B cell (primary cell): ENCODE data around the gene CAP1. TPM values are rescaled to one million over a fixed set of nuclear protein-coding genes. Genes with fewer than 3 reads are reported as not detected.
A peak's percentile ranks its signal among the peaks of the same experiment; 100 is the strongest.

ENCODE experiments used
- ATAC-seq: fragments of 200-7000 bp; cut with Tn5 transposase; one replicate; pipeline ENCODE4 v1.10.0; 2021; ENCODE audit warnings: low read depth, mild to moderate bottlenecking, moderate number of reproducible peaks, moderate library complexity
- CTCF ChIA-PET: fragments of 350-600 bp; sonication (Branson Sonifier 250); formaldehyde crosslinking; loops from one replicate; lab custom pipeline; 2021; ENCODE audit warnings: antibody characterized with exemption, inconsistent platforms; lab: Charles Lee
- POLR2A ChIA-PET: fragments of 350-600 bp; sonication (Branson Sonifier 250); formaldehyde crosslinking; loops from one replicate; lab custom pipeline; 2021; ENCODE audit warnings: antibody characterized with exemption; lab: Charles Lee
- DNase-seq: peaks from one replicate; pipeline ENCODE4 v3.0.0; 2013
- H2AFZ ChIP-seq: 2 replicates; pipeline ENCODE4 v1.6.1; 2012; ENCODE audit warnings: mild to moderate bottlenecking, low read depth, low read length; ENCODE audit not compliant: insufficient read depth, poor library complexity, severe bottlenecking
- H3K27ac ChIP-seq, 2 donors: 1 replicate in 1 of 2; 2 replicates in 1 of 2; pipeline ENCODE4 v1.5.1; 2012 to 2013; ENCODE audit warnings: low read length in 2 of 2, mild to moderate bottlenecking in 2 of 2, moderate library complexity in 1 of 2
- H3K27me3 ChIP-seq, 4 experiments: fragments of 200-600 bp in 1 of 4; sonication (generic) in 1 of 4; replicated peaks in 1 of 4; 1 replicate in 2 of 4; 2 replicates in 2 of 4; pipeline versions ENCODE4 v1.6.1 to v1.7.0; 2013 to 2016; ENCODE audit warnings: low read length in 3 of 4, mild to moderate bottlenecking in 2 of 4, mixed read lengths in 1 of 4, moderate library complexity in 1 of 4; ENCODE audit not compliant: insufficient read depth in 4 of 4, control insufficient read depth in 3 of 4; ENCODE audit errors: control extremely low read depth in 1 of 4
- H3K36me3 ChIP-seq, 2 experiments: replicated peaks in 1 of 2; 1 replicate in 1 of 2; 2 replicates in 1 of 2; pipeline versions ENCODE4 v1.6.1 to v1.7.1; 2013; ENCODE audit warnings: low read length in 1 of 2; ENCODE audit not compliant: insufficient read depth in 2 of 2, control insufficient read depth in 1 of 2; ENCODE audit errors: control extremely low read depth in 1 of 2, extremely low read depth in 1 of 2
- H3K4me1 ChIP-seq, 2 donors: fragments of 200-600 bp in 1 of 2; sonication (generic) in 1 of 2; 1 replicate in 1 of 2; 2 replicates in 1 of 2; pipeline versions ENCODE4 v1.5.1 to v1.6.1; 2013 to 2017; ENCODE audit warnings: low read length in 2 of 2; ENCODE audit not compliant: control insufficient read depth in 2 of 2, insufficient read depth in 2 of 2
- H3K4me2 ChIP-seq: replicated peaks from 2 replicates; pipeline ENCODE3; 2012; ENCODE audit warnings: mild to moderate bottlenecking, low read depth, low read length; ENCODE audit not compliant: poor library complexity, severe bottlenecking
- H3K4me3 ChIP-seq, 5 experiments: fragments of 200-600 bp in 1 of 5; sonication (generic) in 1 of 5; 1 replicate in 3 of 5; 2 replicates in 2 of 5; pipeline versions ENCODE4 v1.5.1 to v1.7.0; 2011 to 2016; ENCODE audit warnings: low read length in 4 of 5, mild to moderate bottlenecking in 4 of 5, low read depth in 2 of 5, control low read depth in 1 of 5, moderate library complexity in 1 of 5; ENCODE audit not compliant: insufficient read depth in 1 of 5; ENCODE audit errors: control extremely low read depth in 1 of 5, extremely low read depth in 1 of 5
- H3K79me2 ChIP-seq: fragments of 200-600 bp; sonication (generic); one replicate; pipeline ENCODE4 v1.6.0; 2016; ENCODE audit warnings: low read length; ENCODE audit not compliant: control insufficient read depth, insufficient read depth
- H3K9ac ChIP-seq: fragments of 200-600 bp; sonication (generic); 2 replicates; pipeline ENCODE4 v1.6.1; 2017; ENCODE audit warnings: mild to moderate bottlenecking, low read length, moderate library complexity
- H3K9me3 ChIP-seq, 3 donors: one replicate each; pipeline versions ENCODE4 v1.6.1 to v1.7.1; 2013; ENCODE audit warnings: low read length in 2 of 3; ENCODE audit not compliant: control insufficient read depth in 2 of 3, insufficient read depth in 1 of 3; ENCODE audit errors: control extremely low read depth in 1 of 3
- H4K20me1 ChIP-seq: 2 replicates; pipeline ENCODE4 v1.6.0; 2012; ENCODE audit warnings: mild to moderate bottlenecking, low read length; ENCODE audit not compliant: insufficient read depth, control insufficient read depth, poor library complexity, severe bottlenecking
- H3K27ac Mint-ChIP-seq: one replicate; pipeline ENCODE4 v1.8.0; 2021; ENCODE audit warnings: mixed read lengths
- H3K27me3 Mint-ChIP-seq: one replicate; pipeline ENCODE4 v1.8.0; 2021; ENCODE audit warnings: mixed read lengths
- H3K4me1 Mint-ChIP-seq: one replicate; pipeline ENCODE4 v1.8.0; 2021; ENCODE audit warnings: mixed read lengths
- H3K4me3 Mint-ChIP-seq: one replicate; pipeline ENCODE4 v1.8.0; 2021; ENCODE audit warnings: mixed read lengths
- H3K9me3 Mint-ChIP-seq: one replicate; pipeline ENCODE4 v1.8.0; 2022; ENCODE audit warnings: mixed read lengths; ENCODE audit not compliant: insufficient read depth
- EZH2 ChIP-seq: IDR thresholded peaks from 2 replicates; pipeline ENCODE4 v1.6.1; 2012; ENCODE audit warnings: borderline replicate concordance, low read depth, mild to moderate bottlenecking, moderate library complexity, low read length; ENCODE audit not compliant: insufficient read depth, poor library complexity, severe bottlenecking
- WGBS: methylation state at CpG from one replicate; pipeline ENCODE4 v1.1.5; 2013; ENCODE audit warnings: missing lambda C conversion rate; ENCODE audit not compliant: insufficient coverage; 5-methylcytosine and 5-hydroxymethylcytosine counted together
- intact Hi-C: fragments of 100-400 bp; cut with micrococcal nuclease; formaldehyde crosslinking; loops from one replicate; pipeline ENCODE4 v1.10.0; 2022
- polyA plus RNA-seq: library from polyadenylated mRNA; depleted of rRNA; stranded (reverse); fragments of >200 nt; gene quantifications from 2 replicates; pipeline ENCODE4 v1.2.3, GENCODE V29; 2012
- total RNA-seq, 2 donors: library from RNA; stranded (reverse); fragments of 120-200 nt in 1 of 2; gene quantifications; 1 replicate in 1 of 2; 2 replicates in 1 of 2; pipeline versions ENCODE4 v1.2.3 to v1.2.4, GENCODE V29; 2013 to 2022
- TF ChIP-seq, protein P1 (sequence below): fragments of 200-600 bp; IDR thresholded peaks from one replicate; pipeline ENCODE4 v1.8.0; 2022; ENCODE audit warnings: antibody characterized with exemption, mild to moderate bottlenecking

The CAP1 gene
- total and polyA plus RNA-seq, 2 donors (not counting 1 experiment from before 2014, with no cell fraction given): 175 to 203 TPM

DNA sequence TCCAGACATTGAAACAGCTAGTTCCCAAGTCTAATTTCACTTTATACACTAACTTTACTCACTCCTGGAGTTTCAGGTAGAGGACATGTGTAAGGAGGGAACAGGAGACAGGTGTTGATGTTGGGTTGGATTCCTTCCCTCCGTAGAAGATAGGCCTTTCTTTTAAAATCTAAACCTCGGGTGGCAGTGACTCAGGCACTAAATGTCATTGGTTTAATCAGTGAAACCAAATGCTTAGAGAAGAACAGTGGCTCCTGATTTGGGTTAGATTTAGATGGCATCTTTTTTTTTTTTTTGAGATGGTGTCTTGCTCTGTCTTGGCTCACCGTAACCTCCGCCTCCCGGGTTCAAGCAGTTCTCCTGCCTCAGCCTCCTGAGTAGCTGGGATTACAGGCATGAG, 7.2 kb downstream of the CAP1 start:
- H3K9me3 Mint-ChIP-seq: no peaks in the 10 kb centered on the region
- Histone ChIP-seq H3K36me3 (peaks cover 8 to 42% of the 10 kb centered on the region in 2 experiments), H3K79me2 (peaks cover 99% of the 10 kb centered on the region), H3K4me3 (no peak overlapping the region), H3K4me2 (peak overlapping the region; percentile 32), H4K20me1 (peaks cover 75% of the 10 kb centered on the region), H3K27me3 (no peaks in the 10 kb centered on the region), H3K9ac (no peak overlapping the region), H2AFZ (no peak overlapping the region), H3K4me1 (peaks cover 86 to 87% of the 10 kb centered on the region in 2 donors), H3K9me3 (no peaks in the 10 kb centered on the region), H3K27ac (peak overlapping the region in 1 of 2 donors; percentile 64)
- no CpG with 5 or more reads among the region's 5 CpGs for WGBS
- intact Hi-C loops: no loop called here
- H3K4me1 Mint-ChIP-seq: peaks cover 73% of the 10 kb centered on the region
- DNase-seq: no peak
- TF ChIP-seq, protein P1, sequence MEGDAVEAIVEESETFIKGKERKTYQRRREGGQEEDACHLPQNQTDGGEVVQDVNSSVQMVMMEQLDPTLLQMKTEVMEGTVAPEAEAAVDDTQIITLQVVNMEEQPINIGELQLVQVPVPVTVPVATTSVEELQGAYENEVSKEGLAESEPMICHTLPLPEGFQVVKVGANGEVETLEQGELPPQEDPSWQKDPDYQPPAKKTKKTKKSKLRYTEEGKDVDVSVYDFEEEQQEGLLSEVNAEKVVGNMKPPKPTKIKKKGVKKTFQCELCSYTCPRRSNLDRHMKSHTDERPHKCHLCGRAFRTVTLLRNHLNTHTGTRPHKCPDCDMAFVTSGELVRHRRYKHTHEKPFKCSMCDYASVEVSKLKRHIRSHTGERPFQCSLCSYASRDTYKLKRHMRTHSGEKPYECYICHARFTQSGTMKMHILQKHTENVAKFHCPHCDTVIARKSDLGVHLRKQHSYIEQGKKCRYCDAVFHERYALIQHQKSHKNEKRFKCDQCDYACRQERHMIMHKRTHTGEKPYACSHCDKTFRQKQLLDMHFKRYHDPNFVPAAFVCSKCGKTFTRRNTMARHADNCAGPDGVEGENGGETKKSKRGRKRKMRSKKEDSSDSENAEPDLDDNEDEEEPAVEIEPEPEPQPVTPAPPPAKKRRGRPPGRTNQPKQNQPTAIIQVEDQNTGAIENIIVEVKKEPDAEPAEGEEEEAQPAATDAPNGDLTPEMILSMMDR: no peak
- TF ChIP-seq EZH2: no peak
- no peak overlapping the region for H3K4me3 Mint-ChIP-seq
- H3K27me3 Mint-ChIP-seq: no peaks in the 10 kb centered on the region
- no peak for ATAC-seq
- peak overlapping the region; percentile 47 for H3K27ac Mint-ChIP-seq
- CTCF ChIA-PET: no interaction called here
- POLR2A ChIA-PET: no interaction called here

- Histone ChIP-seq H3K4me1 (peaks cover 83 to 87% of the 10 kb centered on the region in 2 donors), H3K4me2 (peak overlapping the region; percentile 9)
- intact Hi-C loops: no loop called here
Measured at GRCh38 chr1:40049725-40050124, 9.2 kb downstream of the CAP1 start.

More at GRCh38 chr1:40049725-40050124, 9.2 kb downstream of the CAP1 start:
- Histone ChIP-seq H4K20me1 (peaks cover 75% of the 10 kb centered on the region), H2AFZ (no peak overlapping the region), H3K4me3 (no peak overlapping the region), H3K36me3 (peaks cover 8 to 46% of the 10 kb centered on the region in 2 experiments), H3K9me3 (no peaks in the 10 kb centered on the region), H3K79me2 (peaks cover 99% of the 10 kb centered on the region), H3K9ac (no peak overlapping the region), H3K27ac (peak overlapping the region in 1 of 2 donors; percentile 50), H3K27me3 (no peaks in the 10 kb centered on the region)
- no peak for TF ChIP-seq EZH2
- TF ChIP-seq, protein P1: no peak
- WGBS: 100% methylated on average over 1 of the region's 2 CpGs
- Mint-ChIP-seq H3K4me1 (peaks cover 72% of the 10 kb centered on the region), H3K4me3 (peak overlapping the region; percentile 13), H3K27ac (peak overlapping the region; percentile 76), H3K27me3 (no peaks in the 10 kb centered on the region), H3K9me3 (no peaks in the 10 kb centered on the region)
- ATAC-seq (no peak), DNase-seq (no peak)
- ChIA-PET POLR2A (no interaction called here), CTCF (interaction anchor here (0.7 to 2.2 kb wide), 4 partner anchors 17 to 130 kb away, joined by 3 to 10 read pairs (median 4); no protein-coding TSS in a partner anchor)
